HCT116 (cell line): ENCODE results near the gene ADRA1B. TPM values are rescaled to one million over a fixed set of nuclear protein-coding genes. Genes with fewer than 3 reads are reported as not detected.

Experiments
- ATAC-seq: fragments of 200-7000 bp; cut with Tn5 transposase; 2 replicates; pipeline ENCODE4 v1.9.1; 2020; ENCODE audit warnings: mild to moderate bottlenecking, moderate library complexity
- BruUV-seq: library from RNA; stranded (reverse); fragments of 400-500 nt; replicated peaks from 2 replicates; lab custom pipeline; 2021; lab: Mats Ljungman, UMichigan
- CTCF ChIA-PET: fragments of 300-600 bp; sonication (Branson Sonifier 250); formaldehyde crosslinking; loops from one replicate; lab custom pipeline; 2021; ENCODE audit warnings: antibody characterized with exemption; lab: Charles Lee
- POLR2A ChIA-PET: fragments of 300-600, 350-600 bp; sonication (Branson Sonifier 250); formaldehyde crosslinking; loops from one replicate; lab custom pipeline; 2021; ENCODE audit warnings: antibody characterized with exemption; lab: Charles Lee
- RAD21 ChIA-PET, 2 experiments: fragments of 300-600 bp; sonication (Branson Sonifier 250); formaldehyde crosslinking; loops; one replicate each; lab custom pipeline; 2023; ENCODE audit warnings: low total read pairs in 2 of 2; ENCODE audit not compliant: uncharacterized antibody in 2 of 2, unreplicated experiment in 2 of 2, low non-redundant PET in 1 of 2; lab: Charles Lee
- DNase-seq: peaks from one replicate; pipeline ENCODE4 v3.0.0-alpha.2; 2010; ENCODE audit warnings: low read depth, low spot score
- H2AFZ ChIP-seq: fragments of 200-600 bp; shearing (Covaris generic), sonication (generic); 2 replicates; pipeline ENCODE4 v1.6.1; 2017; ENCODE audit warnings: low read depth, mixed run types, mixed read lengths, antibody characterized with exemption, low read length; ENCODE audit not compliant: poor library complexity, severe bottlenecking
- H3K27ac ChIP-seq: 2 replicates; pipeline ENCODE4 v1.5.1; 2012; ENCODE audit warnings: low read depth, low read length
- H3K27me3 ChIP-seq: fragments of 200-600 bp; sonication (generic); 2 replicates; pipeline ENCODE4 v1.6.1; 2016; ENCODE audit warnings: mixed run types, low read length, mixed read lengths; ENCODE audit not compliant: insufficient read depth
- H3K36me3 ChIP-seq, 2 experiments: fragments of 200-500 bp in 1 of 2; fragments of 200-600 bp in 1 of 2; sonication (Bioruptor generic) in 1 of 2; sonication (generic) in 1 of 2; 2 replicates each; pipeline versions ENCODE4 v1.5.1 to v1.6.1; 2014 to 2016; ENCODE audit warnings: low read length in 2 of 2, inconsistent platforms in 1 of 2, mixed read lengths in 1 of 2, mixed run types in 1 of 2; ENCODE audit not compliant: insufficient read depth in 2 of 2, control insufficient read depth in 1 of 2
- H3K4me1 ChIP-seq, 2 experiments: fragments of 200-600 bp in 1 of 2; sonication (generic) in 1 of 2; 2 replicates each; pipeline versions ENCODE4 v1.5.1 to v1.6.1; 2012 to 2017; ENCODE audit warnings: low read length in 2 of 2, inconsistent platforms in 1 of 2, mild to moderate bottlenecking in 1 of 2, mixed read lengths in 1 of 2, mixed run types in 1 of 2, moderate library complexity in 1 of 2; ENCODE audit not compliant: insufficient read depth in 2 of 2, control insufficient read depth in 1 of 2
- H3K4me2 ChIP-seq: fragments of 200-600 bp; sonication (generic); 2 replicates; pipeline ENCODE4 v1.6.1; 2017; ENCODE audit warnings: mixed run types, low read length, mixed read lengths
- H3K4me3 ChIP-seq, 2 experiments: fragments of 200-600 bp in 1 of 2; sonication (generic) in 1 of 2; replicated peaks in 1 of 2; 2 replicates each; pipeline ENCODE4 v1.5.1; 2011 to 2016; ENCODE audit warnings: low read length in 2 of 2, control low read depth in 1 of 2, low read depth in 1 of 2, mild to moderate bottlenecking in 1 of 2, mixed read lengths in 1 of 2, mixed run types in 1 of 2
- H3K79me2 ChIP-seq: fragments of 200-600 bp; sonication (generic); 2 replicates; pipeline ENCODE4 v1.6.1; 2017; ENCODE audit warnings: mild to moderate bottlenecking, mixed run types, low read length, moderate library complexity, mixed read lengths; ENCODE audit not compliant: insufficient read depth
- H3K9ac ChIP-seq: fragments of 200-600 bp; sonication (generic); 2 replicates; pipeline ENCODE4 v1.6.1; 2016; ENCODE audit warnings: low read length, mixed read lengths
- H3K9me2 ChIP-seq: fragments of 200-600 bp; sonication (generic), shearing (Covaris generic); 2 replicates; pipeline ENCODE4 v1.6.1; 2017; ENCODE audit warnings: mixed run types, mild to moderate bottlenecking, moderate library complexity; ENCODE audit not compliant: insufficient read depth
- H3K9me3 ChIP-seq, 2 experiments: fragments of 200-500 bp in 1 of 2; fragments of 200-600 bp in 1 of 2; sonication (Bioruptor generic) in 1 of 2; sonication (generic) in 1 of 2; 2 replicates each; pipeline ENCODE4 v1.6.1; 2014 to 2017; ENCODE audit warnings: low read length in 2 of 2, mixed read lengths in 2 of 2, inconsistent platforms in 1 of 2, low read depth in 1 of 2, mild to moderate bottlenecking in 1 of 2, mixed run types in 1 of 2, moderate library complexity in 1 of 2; ENCODE audit not compliant: control insufficient read depth in 1 of 2, insufficient read depth in 1 of 2
- H4K20me1 ChIP-seq: fragments of 200-600 bp; sonication (generic), shearing (Covaris generic); 2 replicates; pipeline ENCODE4 v1.6.1; 2017; ENCODE audit warnings: mixed run types, mild to moderate bottlenecking, moderate library complexity; ENCODE audit not compliant: insufficient read depth
- CBX3 ChIP-seq: IDR thresholded peaks from 2 replicates; pipeline ENCODE4 v1.6.1; 2012; ENCODE audit warnings: low read depth
- CEBPB ChIP-seq: IDR thresholded peaks from 2 replicates; pipeline ENCODE4 v1.6.1; 2012; ENCODE audit warnings: low read depth
- CTCF ChIP-seq, 3 experiments: fragments of 200-600 bp in 1 of 3; sonication (generic) in 1 of 3; IDR thresholded peaks in 2 of 3; conservative IDR thresholded peaks in 1 of 3; 2 replicates each; pipeline ENCODE4 v1.5.1; 2012 to 2017; ENCODE audit warnings: low read depth in 2 of 3, low read length in 2 of 3, antibody characterized with exemption in 1 of 3, borderline replicate concordance in 1 of 3, control low read depth in 1 of 3, mild to moderate bottlenecking in 1 of 3, mixed read lengths in 1 of 3, mixed run types in 1 of 3, moderate library complexity in 1 of 3; ENCODE audit not compliant: insufficient read depth in 1 of 3
- EGR1 ChIP-seq: IDR thresholded peaks from 2 replicates; pipeline ENCODE4 v1.6.1; 2012; ENCODE audit warnings: low read depth
- EZH2phosphoT487 ChIP-seq: fragments of 200-600 bp; IDR thresholded peaks from 2 replicates; pipeline ENCODE4 v1.6.1; 2018; ENCODE audit warnings: antibody characterized with exemption, borderline replicate concordance
- POLR2A ChIP-seq: IDR thresholded peaks from 2 replicates; pipeline ENCODE4 v1.7.0; 2011; ENCODE audit warnings: borderline replicate concordance; ENCODE audit not compliant: insufficient read depth, insufficient read length; ENCODE audit errors: extremely low read depth
- RAD21 ChIP-seq: IDR thresholded peaks from 2 replicates; pipeline ENCODE4 v1.6.1; 2012; ENCODE audit warnings: low read depth, mild to moderate bottlenecking
- intact Hi-C: fragments of 100-400 bp; cut with micrococcal nuclease; formaldehyde crosslinking; loops from 2 replicates; pipeline ENCODE4 v1.10.0; 2022
- total RNA-seq: library from RNA; stranded (reverse); gene quantifications from one replicate; pipeline ENCODE4 v1.2.1, GENCODE V29; 2021; ENCODE audit not compliant: unreplicated experiment
- TF ChIP-seq, protein P1 (sequence below): IDR thresholded peaks from 2 replicates; pipeline ENCODE4 v1.6.1; 2012

Gene ADRA1B
- total RNA-seq, 1 experiment from 2014 or later, result not detected

- no peak for TF ChIP-seq CEBPB
- TF ChIP-seq EGR1, result no peak
- no peak for TF ChIP-seq CTCF (IDR thresholded peaks at IDR 0.05 in 2 of 3, conservative IDR thresholded peaks at IDR 0.05 in 1 of 3; ENCODE audit: borderline replicate concordance in 1 of 3, insufficient read depth in 1 of 3, low read depth in 2 of 3, low read length in 2 of 3)
- no peak for TF ChIP-seq EZH2phosphoT487
- TF ChIP-seq, protein P1, sequence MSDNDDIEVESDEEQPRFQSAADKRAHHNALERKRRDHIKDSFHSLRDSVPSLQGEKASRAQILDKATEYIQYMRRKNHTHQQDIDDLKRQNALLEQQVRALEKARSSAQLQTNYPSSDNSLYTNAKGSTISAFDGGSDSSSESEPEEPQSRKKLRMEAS, result peak; percentile 45; the same call in 1 of the 2 replicates
- 0 out of 2 replicates have a peak, but pooled peaks have one; percentile 31 for TF ChIP-seq CBX3
- TF ChIP-seq POLR2A, result no peak
- 0 out of 2 replicates have a peak, but pooled peaks have one; percentile 1 for TF ChIP-seq RAD21
- DNase-seq (no peak), ATAC-seq (peak; percentile 95)
- no peak overlapping the region for H3K27ac ChIP-seq
- no peaks in the 10 kb centered on the region for H3K9me2 ChIP-seq
- intact Hi-C loops, result no loop called here
- H3K4me2 ChIP-seq, result peak overlapping the region; percentile 54
- RAD21 ChIA-PET, result interaction anchor here in 1 of 2 experiments (0.6 kb wide), 1 partner anchor 13 kb away, joined by 4 read pairs; no protein-coding TSS in a partner anchor
- no peaks in the 10 kb centered on the region for H3K36me3 ChIP-seq
- H3K4me3 ChIP-seq, result no peak overlapping the region; a peak in 1 of 4 replicates
- POLR2A ChIA-PET, result no interaction called here
- H2AFZ ChIP-seq, result peak overlapping the region; percentile 94
- no peaks in the 10 kb centered on the region for H3K9me3 ChIP-seq
- no peaks in the 10 kb centered on the region for H3K27me3 ChIP-seq
- no peaks in the 10 kb centered on the region for H3K79me2 ChIP-seq
- CTCF ChIA-PET, result no interaction called here
- peaks cover 5 to 21% of the 10 kb centered on the region in 2 experiments; a peak in 3 of 4 replicates for H3K4me1 ChIP-seq
- H4K20me1 ChIP-seq, result no peaks in the 10 kb centered on the region
- 0 out of 2 replicates have a peak overlapping the region, but pooled peaks have one; percentile 12 for H3K9ac ChIP-seq
- no TSS peak for BruUV-seq
Observed at GRCh38 chr5:159878988-159879471, 37.3 kb upstream of the ADRA1B start.
